Inflammatory macrophage treated with lipopolysaccharide for 4 hours (primary cell): ENCODE results near the gene RUBCN.
A peak's percentile ranks its signal among the peaks of the same experiment; 100 is the strongest.

Experiments used
- DNase-seq: peaks from one replicate; pipeline ENCODE4 v3.0.0-alpha.2; 2020

RUBCN gene

DNA sequence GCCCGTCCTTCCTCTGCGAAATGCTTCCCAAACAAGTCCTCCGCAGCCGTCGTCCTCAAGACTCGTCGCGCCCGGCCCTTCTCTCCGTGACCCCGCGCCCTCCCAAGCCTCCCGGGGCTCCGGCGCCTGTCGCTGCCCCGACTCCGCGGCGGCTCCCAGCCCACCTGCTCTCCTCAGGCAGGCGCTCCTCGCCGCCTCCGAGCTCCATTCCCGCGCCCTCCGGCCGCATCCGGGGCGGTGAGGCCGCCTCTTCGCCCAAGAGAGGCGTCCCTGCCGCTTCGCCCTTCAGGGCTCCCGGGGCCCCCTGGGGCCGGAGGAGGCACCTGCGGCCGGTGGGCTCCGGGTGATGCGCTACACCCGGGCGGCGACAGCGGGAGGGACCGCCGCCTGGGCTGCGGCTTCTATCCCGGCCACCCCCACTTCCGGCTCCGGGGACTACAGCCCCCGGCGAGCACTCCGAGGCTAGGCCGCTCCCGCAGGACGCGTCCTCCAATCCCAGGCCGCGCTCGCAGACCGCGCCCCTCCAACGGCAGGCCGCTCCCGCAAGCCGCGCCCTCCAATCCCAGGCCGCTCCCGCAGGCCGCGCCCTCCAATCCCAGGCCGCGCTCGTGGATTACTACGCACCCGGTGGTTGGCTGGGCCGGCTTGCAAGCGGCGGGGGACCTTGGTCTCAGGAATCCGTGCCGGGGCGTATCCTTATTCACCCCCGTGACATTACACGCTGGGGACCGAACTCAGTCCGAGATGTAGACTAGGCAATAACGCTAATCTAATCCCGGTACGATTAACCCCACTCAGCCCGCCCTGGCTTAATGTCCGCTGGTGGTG, at the start of gene RUBCN:
TSS of gene RUBCN (minus strand) at position 414 of the 828 bp plus-strand sequence. CDS start at position 229, 185 bp downstream.
- DNase-seq, result peak; percentile 98

DNA sequence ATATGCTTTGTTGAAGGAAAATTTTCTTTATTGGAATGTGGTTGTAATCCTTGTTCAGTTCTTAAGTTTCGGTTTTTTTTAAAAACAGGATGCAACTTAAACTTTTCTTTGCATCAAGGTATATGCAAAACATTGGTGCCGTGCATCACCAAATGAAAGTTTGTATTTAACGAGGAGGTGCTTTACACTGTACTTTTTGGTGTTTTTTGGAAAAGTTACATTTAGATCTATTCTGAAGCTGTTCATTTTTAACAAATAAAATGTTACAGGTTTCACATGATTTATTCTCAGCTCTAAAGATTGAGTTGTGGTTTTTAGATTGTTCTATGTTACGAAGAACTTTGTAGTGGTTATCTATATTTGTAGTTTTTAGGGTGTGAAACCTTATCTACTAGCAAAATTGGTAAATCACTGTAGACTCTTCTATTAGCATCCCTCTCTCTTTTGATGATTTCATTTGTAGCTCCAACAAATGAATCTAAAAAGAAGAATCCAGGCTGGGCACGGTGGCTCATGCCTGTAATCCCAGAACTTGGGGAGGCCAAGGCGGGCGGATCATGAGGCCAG, 47.4 kb upstream of the RUBCN start:
- DNase-seq, result no peak

DNA sequence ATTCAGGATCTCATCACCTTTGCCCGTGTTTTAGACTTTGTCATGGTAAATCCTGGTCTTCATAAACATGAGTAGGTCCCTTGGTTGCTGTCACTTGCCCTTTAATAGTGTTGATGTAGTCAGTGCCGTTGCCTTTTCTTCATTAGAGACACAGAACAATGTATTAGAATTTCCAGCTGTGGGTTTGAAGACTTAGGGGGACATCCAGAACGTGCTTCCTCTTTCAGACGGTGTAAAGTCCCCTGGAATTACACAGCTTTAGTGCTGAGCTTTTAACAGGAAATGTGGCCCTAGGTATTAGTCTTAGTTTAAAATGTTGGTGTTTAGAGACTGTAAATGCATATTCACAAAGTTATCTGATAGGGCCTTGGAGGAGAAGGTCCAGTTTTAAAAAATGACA, 45.5 kb upstream of the RUBCN start:
- DNase-seq, result peak; percentile 33

DNA sequence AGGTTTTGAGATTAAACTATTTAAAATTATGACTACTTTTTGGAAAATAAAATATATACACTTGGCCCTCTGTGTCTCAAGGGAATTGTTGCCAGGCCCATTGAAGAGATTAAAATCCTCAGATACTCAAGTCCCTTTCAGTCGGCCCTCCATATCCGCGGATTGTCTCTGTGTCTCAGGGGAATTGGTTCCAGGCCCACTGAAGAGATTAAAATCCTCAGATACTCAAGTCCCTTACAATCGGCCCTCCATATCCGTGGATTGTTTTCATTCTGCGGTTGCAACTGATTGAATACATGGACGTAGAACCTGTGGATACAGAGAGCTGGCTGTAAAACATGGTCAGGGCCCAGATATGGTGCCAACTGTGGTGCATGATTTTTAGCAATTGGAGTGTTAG, 38.6 kb upstream of the RUBCN start:
- DNase-seq, result no peak

DNA sequence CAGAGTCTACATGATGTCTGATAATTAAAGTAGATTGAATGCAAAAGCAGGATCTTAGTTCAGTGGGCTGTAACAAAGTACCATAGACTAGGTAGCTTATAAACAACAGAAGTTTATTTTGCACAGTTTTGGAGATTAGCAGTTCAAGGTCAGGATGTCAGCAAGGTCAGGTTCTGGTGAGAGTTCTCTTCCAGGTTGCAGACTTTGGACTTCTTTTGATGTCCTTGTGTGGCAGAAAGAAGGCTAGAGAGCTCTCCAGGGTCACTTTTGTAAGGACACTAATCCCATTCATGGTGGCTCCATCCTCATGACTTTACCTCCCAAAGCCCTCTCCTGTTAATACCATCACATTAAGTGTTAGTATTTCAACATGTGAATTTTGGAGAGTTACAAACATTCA, 25.1 kb upstream of the RUBCN start:
- no peak for DNase-seq

DNA sequence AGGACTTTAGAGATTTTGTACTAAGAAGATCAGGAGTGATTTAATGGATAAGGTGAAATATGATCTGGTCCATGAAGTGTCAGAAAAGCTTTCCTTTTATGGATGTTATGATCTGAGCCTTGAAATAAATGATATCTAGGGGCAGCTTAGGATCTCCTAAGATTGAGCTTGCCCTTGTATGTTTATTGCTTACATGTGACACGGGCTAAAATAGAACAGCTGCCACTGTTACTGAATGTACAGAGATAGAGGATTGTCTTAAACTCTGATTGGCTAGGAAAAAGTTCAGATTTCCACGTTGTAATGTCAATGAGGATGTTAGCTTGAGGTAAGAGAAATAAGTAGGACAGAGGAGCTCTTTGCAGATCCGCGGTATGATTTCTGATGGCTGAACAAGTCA, 21.8 kb upstream of the RUBCN start:
- DNase-seq, result no peak

DNA sequence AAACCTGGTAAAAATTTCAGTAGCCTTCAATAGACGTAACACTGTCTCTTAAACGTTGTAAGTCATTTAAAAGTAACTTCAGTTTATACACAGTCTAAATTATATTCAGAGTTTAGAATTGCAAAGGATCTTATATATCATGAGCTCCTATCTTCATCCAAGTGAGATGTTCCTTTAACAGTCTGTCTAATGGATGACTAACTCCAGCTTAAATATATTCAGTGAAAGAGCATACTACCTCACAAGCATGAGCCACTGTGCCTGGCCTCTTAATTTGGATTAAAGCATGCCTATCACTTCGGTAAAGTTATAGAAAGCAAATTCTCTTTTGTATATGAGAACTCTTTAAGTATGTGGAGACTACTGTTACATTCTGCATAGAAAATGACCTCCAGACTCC, 20.0 kb upstream of the RUBCN start:
- DNase-seq, result no peak

DNA sequence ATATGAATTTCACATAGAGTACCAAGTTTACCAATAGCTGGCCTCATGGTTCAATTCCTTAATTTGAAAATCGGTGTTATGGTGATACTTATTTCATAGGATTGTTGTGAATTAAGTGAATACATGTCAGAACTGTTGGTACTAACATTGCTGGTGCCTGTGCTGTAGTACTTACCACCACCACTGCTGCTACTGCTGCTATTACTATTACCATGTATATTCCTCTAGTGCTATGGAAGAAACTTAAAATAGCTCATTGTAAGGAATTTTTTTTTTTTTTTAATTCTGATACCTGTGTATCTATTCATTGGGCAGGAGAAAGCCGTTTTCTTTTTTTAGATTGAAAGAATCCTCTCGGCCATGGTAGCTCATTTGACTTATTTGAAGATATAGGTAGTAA, 16.6 kb upstream of the RUBCN start:
- DNase-seq, result peak; percentile 19

DNA sequence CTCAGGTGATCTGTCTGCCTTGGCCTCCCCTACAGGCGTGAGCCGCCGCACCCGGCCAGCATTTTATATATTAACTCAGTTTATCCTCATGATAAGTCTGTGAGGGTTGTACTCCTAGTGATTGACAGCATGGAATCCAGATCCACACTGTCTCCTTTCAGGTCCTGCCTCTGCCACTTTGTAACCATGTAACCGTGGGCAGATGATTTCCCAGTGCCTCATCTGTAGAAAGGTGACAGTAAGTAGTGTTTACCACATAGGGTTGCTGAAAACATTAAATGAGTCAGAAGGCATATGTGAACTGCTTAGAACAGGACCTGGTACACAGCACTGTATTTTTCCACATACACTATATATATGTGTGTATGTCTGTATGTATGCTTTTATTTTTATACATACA, 15.4 kb upstream of the RUBCN start:
- peak; percentile 16 for DNase-seq

DNA sequence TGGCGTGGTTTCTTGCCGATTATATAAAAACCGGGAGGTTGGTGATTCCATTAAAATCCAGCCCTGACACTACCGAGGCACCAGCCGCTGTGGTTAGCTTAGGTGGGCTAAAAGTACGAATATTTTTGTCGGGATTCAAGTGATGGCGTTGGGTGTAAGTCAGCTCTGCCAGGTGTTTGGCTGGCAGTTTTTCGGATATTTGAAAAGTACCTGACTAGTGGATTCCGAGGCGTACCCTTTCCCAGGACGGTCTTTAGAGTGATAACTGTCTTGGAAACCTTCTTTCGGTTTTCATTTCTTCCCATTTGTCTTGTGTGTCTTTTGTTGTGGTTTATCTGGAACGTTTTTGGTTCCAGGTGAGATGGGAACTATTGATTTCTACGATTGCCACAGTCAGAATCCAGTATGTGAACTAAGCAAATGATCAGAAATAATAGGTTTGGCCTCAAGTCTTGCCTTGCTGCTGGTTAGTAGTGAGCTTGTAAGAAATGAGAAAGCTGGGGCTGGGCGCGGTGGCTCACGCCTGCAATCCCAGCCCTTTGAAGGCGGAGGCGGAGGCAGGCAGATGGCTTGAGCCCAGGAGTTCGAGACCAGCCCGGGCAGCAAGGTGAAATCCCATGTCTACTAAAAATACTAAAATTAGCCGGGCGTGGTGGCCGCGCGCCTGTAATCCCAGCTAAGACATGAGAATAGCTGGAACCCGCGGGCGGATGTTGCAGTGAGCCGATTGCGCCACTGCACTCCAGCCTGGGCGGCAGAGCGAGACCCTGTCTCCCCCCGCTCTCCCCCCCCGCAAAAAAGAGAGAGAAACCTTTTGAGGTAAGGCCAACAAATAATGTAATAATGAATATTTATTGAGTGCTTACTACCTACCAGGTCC, 14.4 kb upstream of the RUBCN start:
- DNase-seq, result peak; percentile 46

DNA sequence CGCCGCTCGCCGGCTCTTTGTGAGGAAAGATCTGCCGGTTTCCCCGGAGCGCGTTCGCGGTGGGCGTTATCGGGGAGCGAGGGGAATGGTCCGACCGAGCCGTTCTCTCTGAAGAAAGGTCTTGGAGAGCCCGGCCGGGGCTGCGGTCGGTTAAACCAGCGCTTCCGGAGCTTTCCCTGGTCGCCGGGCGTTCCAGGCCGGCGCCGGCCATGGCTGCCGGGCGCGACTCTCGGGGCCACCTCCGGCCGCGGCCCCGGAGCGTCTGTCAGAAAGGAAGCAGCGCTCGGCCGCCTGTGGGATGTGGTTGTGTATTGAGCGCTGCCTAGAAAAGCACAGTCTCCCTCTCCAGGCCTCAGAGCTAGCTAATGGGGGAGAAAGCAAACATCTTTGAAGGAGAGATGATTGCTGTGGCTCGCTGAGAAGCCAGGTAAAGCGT, 13.7 kb upstream of the RUBCN start:
- peak; percentile 78 for DNase-seq

DNA sequence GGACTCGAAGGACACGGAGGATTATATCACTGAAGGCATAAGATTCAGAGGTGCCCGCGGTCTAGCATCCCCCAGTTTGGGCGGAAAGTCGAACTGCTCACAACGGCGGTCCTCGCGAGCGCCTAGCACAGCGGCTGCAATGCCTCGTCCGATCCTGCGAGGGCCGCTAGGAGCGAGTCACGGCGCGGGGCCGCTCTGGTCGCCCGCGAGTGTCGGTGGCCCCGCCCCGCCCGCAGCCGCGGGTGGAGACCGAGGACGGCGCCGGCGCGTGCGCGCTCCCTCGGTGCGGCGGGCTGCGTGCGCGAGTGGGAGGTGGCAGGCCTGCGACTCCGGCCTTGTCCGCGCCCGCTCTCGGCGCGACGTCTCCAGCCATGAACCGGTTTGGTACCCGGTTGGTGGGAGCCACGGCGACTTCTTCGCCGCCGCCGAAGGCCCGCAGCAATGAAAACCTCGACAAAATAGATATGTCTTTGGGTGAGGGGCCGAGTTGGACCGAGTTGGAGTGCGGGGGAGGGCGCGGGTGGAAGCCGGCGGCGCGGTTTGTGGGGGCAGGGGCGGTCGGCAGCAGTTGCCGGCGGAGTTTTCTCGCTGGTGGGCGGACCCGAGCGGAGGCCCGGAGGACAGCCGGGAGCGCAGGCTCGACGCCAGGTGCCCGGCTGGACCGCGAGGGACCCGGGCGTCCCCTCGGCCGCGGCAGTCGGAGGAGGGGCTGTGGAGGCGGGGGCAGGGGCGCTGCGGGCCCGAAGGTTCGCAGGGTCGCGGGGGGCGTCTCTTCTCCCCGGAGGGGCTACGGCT, 13.1 kb upstream of the RUBCN start, which contains the start of gene FYTTD1:
TSS of gene FYTTD1 (plus strand) at position 283 of the 795 bp plus-strand sequence. CDS start at position 372, 89 bp downstream.
- peak; percentile 95 for DNase-seq

DNA sequence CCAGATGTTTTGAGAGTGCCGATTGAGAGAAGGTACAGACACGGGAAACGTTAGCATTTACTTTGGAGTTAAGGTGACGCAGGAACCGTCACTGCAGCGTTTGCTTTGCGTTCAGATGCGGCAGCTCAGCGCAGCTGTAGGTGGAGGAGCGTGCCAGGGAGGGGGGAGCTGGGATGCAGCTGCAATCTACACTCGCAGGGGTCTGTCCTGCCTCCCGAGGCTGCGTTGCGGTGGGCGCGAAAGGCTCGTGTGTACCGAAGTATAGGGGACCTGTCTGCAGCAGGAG, 12.6 kb upstream of the RUBCN start:
- peak; percentile 30 for DNase-seq

DNA sequence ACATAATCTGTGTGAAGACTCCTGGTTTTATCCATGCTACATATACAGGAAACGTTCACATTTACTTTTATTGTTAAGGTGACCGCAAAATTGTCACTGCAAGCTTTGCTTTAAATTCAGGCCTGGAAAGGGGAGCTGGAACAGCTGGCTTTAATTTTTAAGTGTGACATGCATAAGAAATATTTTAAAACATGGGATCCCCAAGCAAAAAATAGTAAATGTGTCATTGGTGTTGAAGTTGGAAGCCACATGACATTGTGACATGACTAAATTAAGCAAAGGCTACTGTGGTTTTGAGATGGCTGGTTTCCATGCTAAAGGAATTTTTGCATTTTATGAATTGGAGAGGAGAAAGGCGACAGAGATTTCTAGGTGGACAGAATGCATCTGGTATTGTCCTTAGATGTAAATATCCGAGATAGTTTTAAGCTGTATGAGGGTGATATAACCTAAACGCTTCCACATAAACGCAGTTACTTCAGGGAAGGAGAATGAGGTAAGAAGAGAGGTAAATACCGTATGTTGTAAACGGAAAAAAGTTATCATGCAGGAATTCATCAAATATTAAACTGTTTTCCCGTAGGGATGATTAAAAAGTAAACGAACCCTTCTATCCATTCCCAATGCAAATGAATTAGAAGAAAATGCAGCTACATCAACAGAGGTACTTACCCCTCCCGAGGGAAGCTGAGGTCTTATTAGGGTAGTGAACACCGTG, 12.1 kb upstream of the RUBCN start:
- DNase-seq, result peak; percentile 65

DNA sequence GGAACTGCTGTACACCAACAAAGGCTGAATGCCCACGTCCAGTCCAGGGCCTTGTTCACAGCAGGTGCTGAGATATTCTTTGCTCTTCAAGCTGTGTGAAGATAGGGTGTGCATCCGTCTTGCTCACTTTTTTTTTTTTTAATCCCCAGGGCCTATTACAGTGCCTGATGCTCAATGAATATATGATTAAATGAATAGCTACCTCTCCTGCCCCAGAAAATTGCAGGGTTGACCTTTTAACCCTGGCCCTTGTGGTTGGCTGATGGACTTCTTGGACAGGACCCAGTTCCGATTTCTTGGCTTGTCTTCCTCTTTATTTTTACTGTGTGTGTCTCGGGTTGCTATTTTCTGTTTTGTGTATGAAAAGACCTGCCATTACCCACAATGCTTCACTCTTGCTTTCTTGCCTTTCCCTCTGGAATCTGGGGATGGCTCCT, 10.1 kb upstream of the RUBCN start:
- DNase-seq, result peak; percentile 84

DNA sequence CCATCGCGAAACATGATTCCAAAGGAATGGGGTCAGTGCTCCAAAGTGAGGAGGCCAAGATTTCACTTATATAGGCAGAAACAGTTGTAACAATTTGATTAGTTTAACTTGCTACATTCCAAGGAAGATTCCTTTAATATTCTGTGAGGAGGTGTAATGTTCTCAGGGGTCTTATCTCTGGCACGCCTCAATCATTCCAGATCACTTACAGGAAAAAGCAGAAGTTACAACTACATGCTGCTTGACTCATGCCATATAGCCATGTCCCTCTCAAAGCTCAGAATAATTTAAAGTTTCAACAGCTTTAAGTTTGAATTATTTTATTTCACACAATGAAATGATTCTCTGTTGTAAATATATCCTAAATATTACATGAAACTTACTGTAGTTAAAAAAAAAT, 9.5 kb upstream of the RUBCN start:
- DNase-seq, result peak; percentile 27

DNA sequence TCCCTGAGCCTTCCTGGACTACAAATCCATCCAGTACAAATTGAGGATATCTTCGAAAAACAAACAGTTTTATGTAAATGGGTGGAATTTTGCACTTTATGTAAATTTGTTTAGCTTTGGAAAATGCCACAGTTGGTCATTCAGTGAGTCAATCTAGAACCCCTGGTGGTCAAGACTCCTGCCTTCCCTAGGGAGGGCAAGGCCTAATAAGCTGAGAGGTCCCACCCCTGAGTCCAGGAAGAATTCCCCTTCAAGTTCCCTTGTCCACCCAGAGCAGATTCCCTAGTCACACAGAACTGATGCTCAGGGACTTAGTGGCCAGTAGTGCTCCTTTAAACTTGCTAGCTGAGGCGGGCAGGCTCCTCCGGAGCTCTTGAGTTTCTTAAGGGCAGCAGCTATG, 6.1 kb upstream of the RUBCN start:
- DNase-seq, result no peak

DNA sequence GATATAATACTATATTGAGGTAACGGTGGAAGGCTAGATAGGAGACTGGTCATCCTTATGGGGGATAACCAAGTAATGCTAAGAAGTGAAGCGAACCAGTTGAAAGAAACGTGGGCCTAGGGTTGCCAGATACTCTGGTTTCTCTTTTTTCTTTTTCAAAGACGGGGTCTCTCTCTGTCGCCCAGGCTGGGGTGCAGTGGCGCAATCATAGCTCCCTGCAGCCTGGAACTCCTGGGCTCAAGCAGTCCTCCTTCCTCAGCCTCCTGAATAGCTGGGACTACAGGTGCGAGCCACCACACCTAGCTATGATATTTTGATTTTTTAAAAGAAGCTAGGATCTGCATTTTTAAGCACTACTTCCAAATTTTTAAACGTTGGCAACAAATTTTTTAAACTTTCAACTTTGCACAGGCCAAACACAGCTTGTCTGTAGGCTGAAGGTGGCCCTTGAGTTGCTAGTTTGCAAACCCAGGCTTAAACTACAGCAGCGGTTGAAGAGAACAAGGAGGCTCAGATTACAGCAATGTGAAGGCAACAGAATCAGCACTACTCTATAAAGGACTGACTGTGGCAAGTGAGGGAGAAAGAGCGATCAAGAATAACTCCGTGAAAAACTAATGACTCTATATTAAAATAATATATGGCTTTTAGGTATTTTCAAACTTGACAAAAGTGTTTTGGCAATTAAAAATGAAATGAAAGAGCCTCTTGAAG, 1.2 kb upstream of the RUBCN start:
- no peak for DNase-seq

DNA sequence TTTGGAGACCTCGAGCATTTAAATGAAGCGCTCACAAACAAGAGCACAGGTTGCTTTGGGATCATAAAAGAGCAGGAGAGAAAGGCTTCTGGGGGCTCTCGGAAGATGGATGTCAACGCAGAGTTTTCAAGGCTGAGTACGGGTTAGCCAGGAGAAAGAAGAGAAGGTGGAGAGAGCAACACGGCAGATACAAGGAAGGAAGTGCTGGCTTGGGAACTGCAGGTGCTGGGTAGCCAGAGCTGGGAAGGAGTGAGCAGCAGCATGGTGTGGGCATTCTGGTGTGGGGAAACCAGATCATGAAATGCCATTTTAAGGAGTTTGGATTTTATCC, 580 bp upstream of the RUBCN start:
- no peak for DNase-seq

DNA sequence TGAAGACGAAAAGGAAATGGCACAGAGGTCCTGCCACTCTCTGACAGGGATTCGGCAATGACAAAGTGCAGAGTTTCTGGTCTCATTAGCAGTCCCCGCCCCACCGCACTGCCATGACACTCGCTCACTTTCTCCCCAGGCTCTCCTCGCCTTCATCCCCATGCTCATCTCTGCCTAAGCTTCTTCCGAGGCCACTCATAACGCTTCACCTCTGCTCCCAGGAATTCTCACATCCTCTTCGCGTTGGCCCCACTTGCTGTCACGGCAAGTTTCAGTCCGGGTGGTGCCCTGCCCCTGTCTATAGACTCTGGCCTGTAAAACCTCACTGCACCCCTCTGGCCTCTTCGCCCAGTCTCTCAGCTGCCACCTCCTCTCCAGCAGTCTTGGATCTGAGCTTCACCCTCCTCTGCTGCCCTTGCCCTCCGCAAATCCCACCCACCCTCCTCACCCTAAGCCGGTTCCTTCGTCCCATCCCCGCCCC, 654 bp downstream of the RUBCN start:
- peak; percentile 60 for DNase-seq

DNA sequence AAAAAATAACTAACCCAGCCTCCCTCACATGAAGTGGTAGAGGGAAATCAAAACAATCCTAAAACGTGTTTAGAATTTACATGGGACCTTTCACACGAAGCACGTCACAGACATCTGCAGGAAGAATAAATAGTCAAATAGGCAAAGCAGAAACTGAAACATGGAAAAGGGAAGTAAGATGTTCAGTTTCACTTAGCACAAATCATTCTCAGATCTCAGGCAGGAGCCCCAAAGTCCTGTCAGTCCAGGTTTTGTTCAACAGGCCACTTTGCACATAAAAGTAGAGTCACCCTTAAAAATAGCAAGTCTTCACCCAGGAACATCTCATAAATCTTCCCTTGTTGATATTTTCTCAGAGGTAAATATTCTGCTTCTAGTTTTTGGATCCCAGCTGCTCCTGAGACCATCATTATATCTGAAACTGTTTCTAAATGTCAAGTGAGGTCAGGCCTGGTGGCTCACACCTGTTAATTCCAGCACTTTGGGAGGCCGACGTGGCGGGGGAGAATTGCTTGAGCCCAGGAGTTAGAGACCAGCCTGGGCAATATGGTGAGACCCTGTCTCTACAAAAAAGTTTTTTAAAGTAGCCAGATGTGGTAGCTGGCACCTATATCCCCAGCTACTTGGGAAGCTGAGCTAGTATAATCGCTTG, 1.9 kb downstream of the RUBCN start:
- peak; percentile 91 for DNase-seq
